Measurements from ENCODE around the gene DKK2.

- TF ChIP-seq, protein P1, sequence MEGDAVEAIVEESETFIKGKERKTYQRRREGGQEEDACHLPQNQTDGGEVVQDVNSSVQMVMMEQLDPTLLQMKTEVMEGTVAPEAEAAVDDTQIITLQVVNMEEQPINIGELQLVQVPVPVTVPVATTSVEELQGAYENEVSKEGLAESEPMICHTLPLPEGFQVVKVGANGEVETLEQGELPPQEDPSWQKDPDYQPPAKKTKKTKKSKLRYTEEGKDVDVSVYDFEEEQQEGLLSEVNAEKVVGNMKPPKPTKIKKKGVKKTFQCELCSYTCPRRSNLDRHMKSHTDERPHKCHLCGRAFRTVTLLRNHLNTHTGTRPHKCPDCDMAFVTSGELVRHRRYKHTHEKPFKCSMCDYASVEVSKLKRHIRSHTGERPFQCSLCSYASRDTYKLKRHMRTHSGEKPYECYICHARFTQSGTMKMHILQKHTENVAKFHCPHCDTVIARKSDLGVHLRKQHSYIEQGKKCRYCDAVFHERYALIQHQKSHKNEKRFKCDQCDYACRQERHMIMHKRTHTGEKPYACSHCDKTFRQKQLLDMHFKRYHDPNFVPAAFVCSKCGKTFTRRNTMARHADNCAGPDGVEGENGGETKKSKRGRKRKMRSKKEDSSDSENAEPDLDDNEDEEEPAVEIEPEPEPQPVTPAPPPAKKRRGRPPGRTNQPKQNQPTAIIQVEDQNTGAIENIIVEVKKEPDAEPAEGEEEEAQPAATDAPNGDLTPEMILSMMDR (conservative IDR thresholded peaks at IDR 0.05) = no peak
- no peak for TF ChIP-seq EZH2 (IDR thresholded peaks at IDR 0.05; ENCODE audit: low read depth)
Observed at GRCh38 chr4:107065201-107065600, 29.1 kb upstream of the DKK2 start.
